Measurements from ENCODE around the gene MPHOSPH9.

The MPHOSPH9 gene

GRCh38 chr12:123150744-123151456, 82.0 kb downstream of the MPHOSPH9 start, which contains the start of gene PITPNM2:
Gene PITPNM2 (minus strand): TSS chr12:123151090. CDS start chr12:123034590, 116,500 bp downstream.
- in situ Hi-C loops (cut with HindIII; ENCODE audit: low sequenced_read_pairs): no loop called here

DNA sequence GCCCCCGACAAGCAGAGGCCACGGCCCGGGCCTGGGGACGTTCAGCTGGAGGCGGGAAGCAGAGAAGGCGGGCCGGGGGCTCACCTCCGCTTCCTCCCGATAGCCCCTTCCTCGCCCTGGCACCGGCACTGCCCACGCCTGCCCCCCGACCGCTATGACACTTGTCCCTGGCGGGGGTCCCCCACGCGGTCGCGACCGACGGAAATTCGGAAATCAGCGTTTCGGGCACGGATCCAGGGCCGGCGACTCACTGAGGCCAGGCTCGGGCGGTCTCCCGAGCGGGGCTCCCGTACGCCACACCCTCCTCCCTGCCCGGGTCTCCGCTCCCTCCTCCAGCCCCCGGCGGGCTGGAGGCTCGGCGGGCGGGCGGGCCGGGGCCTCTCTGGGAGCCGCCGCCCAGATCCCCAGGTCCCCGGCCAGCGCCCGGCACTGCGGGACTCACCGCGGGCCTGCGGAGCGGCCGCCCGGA, 82.6 kb downstream of the MPHOSPH9 start:
- in situ Hi-C loops (cut with HindIII; ENCODE audit: low sequenced_read_pairs): no loop called here

GRCh38 chr12:123149501-123150274, 83.3 kb downstream of the MPHOSPH9 start:
- in situ Hi-C loops (cut with HindIII; ENCODE audit: low sequenced_read_pairs): no loop called here

GRCh38 chr12:123149088-123149487, 83.9 kb downstream of the MPHOSPH9 start:
- in situ Hi-C loops (cut with HindIII; ENCODE audit: low sequenced_read_pairs): no loop called here

DNA sequence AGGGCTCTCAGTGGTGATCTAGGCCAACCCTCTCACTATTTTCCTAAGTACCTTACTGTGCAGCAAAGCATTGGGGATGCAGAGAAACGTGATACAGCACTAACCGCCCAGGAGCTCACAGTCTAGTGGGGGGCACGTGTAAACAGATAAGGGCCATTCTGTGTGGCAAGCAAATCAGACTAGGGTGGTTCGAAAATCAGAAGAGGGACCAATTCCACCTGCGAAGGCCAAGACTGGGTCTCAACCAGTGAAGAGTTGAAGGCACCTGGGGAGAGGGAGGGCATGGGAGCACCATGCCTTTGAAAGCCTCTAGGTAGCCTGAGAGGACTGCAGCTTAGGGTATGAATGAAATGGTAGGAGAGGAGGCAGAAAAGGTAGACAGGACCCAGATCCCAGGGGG, 84.3 kb downstream of the MPHOSPH9 start:
- in situ Hi-C loops (cut with HindIII; ENCODE audit: low sequenced_read_pairs): no loop called here

- in situ Hi-C loops (cut with HindIII; ENCODE audit: low sequenced_read_pairs): no loop called here
Observed at GRCh38 chr12:123148223-123148622, 84.7 kb downstream of the MPHOSPH9 start.

DNA sequence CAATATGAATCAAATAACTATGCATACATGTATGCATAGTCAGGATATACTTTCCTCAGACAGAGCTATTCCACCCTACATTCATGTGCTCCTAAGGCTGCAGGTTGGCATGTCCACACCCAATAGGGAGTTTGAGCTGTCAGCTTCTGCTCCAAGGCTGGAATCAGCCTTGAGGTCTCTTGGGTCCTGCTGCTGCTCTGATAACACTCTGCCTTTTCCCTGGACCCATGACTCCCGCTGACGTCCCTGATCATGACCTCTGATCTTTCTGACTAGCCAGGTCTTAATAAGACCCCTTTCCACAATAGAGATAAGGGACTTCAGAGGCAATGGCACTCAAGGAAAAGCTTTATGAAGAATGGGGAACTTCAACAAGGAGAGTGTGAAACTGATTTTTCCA, 87.7 kb downstream of the MPHOSPH9 start:
- in situ Hi-C loops (cut with HindIII; ENCODE audit: low sequenced_read_pairs): no loop called here

- in situ Hi-C loops (cut with HindIII; ENCODE audit: low sequenced_read_pairs): loop anchor here (5.0 kb wide), 1 partner anchor 107 kb away; no protein-coding TSS in a partner anchor
Observed at GRCh38 chr12:123143736-123144461, 89.0 kb downstream of the MPHOSPH9 start.

- in situ Hi-C loops (cut with HindIII; ENCODE audit: low sequenced_read_pairs): loop anchor here (5.0 kb wide), 1 partner anchor 106 kb away; no protein-coding TSS in a partner anchor
Observed at GRCh38 chr12:123142921-123143735, 89.8 kb downstream of the MPHOSPH9 start.

DNA sequence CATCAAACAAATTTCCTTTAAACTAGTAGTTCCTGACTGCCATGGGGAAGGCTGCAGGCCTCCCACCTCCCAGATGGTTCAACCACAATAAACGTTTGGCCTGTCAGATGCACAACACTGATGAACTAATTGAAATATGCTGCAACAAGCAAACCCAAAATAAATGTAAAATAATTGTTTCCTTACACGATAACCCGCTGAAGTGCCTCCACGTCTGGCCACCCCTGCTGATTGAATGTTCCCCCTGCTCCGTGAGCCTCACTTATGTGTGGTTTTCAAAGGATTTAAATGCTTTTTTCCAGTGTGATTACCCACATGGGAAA, 90.5 kb downstream of the MPHOSPH9 start:
- in situ Hi-C loops (cut with HindIII; ENCODE audit: low sequenced_read_pairs): loop anchor here (5.0 kb wide), 1 partner anchor 105 kb away; no protein-coding TSS in a partner anchor

GRCh38 chr12:123141615-123142517, 91.1 kb downstream of the MPHOSPH9 start:
- in situ Hi-C loops (cut with HindIII; ENCODE audit: low sequenced_read_pairs): loop anchor here (5.0 kb wide), 1 partner anchor 105 kb away; no protein-coding TSS in a partner anchor

DNA sequence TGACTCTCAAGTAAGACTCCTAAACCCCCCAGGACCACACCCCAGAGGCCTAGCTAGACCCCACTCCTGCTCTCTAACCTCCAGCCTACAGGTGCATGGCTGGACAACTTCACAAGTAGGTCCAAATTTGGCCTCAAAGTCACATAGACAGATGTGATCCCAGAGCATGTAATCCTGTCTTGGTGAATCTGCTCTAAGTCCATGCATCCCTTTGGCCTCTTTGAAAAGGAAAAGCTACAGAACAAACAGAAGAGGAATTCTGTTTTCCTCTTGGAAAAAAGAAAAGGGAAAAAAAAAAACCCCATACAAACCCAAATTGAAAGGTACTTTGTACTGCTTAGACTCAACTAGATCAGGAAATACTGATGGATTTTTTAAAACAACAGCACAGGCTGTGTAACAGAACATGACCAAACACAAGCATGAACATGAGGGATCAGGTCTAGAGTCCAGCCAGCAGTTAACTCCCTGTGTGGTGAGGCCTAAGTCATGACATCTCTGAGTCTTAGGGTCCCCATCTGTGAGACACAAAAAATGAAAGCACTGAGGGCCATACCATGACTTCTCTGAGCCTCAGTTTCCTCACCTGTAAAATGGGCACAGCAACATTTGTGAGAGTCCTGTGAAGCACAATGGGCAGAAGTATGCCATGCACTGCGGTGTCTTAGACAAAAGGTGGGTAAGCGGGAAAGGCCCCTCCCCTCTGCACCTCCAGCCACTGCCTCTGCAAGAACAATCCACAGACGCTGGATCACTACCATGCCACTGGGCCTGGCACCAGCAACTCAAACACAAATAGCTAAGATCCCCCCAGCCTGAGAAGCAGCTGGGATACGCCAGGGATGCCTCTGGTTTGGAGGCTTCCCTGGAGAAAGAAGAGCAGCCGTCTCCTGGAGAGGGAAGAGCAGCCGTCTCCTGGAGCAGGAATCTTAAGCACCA, 92.0 kb downstream of the MPHOSPH9 start:
- in situ Hi-C loops (cut with HindIII; ENCODE audit: low sequenced_read_pairs): loop anchor here (5.0 kb wide), 1 partner anchor 104 kb away; no protein-coding TSS in a partner anchor

DNA sequence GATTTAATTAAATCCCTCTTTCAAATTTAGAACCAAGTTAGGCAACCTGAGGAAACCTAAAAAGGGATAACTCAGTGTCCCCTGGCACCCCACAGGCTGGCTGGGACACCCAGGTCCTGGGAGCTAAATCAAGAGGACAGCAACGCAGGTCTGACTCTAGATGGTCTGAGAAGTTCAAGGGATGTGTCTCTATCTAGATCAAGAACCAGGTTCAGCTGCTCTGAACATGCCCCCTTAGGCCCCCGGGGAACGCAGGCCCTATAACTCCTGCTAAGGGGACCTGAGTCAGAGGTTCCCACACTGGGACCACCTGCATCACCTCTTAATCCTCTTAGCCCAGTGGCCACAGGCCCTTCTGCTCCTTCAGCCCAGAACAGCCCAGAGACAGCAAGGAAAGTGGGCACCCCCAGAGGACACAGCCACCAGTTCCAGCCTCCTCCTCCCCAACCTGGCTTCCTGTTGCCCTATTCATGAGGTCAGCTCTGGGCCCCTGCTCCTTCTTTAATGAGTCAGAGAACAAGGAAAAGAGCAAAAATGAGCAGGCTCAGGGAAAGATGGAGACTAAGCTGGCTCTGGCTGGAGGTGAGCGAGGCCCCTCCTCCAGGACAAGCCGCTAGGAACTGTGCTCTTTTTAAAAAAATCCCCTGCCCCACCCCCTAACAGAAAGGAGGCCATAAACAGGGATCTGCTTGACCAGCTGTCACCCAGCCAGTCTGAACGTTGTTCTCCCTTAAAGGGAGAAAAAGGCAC, 92.8 kb downstream of the MPHOSPH9 start:
- in situ Hi-C loops (cut with HindIII; ENCODE audit: low sequenced_read_pairs): loop anchor here (5.0 kb wide), 1 partner anchor 103 kb away; no protein-coding TSS in a partner anchor

DNA sequence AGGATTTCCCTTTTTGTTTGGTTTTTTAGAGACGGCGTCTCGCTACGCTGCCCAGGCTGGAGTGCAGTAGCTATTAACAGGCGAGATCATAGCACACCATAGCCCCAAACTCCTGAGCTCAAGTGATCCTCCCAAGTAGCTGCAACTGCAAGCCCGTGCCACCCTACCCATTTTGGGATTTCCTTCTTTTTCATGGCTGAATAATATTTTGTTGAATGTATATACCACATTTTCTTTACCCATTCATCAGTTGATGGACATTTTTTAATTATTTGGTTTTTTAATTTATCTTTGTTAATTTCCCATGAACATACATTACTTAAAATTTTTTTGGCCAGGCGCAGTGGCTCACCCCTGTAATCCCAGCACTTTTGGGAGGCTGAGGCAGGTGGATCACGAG, 97.3 kb downstream of the MPHOSPH9 start:
- in situ Hi-C loops (cut with HindIII; ENCODE audit: low sequenced_read_pairs): no loop called here

DNA sequence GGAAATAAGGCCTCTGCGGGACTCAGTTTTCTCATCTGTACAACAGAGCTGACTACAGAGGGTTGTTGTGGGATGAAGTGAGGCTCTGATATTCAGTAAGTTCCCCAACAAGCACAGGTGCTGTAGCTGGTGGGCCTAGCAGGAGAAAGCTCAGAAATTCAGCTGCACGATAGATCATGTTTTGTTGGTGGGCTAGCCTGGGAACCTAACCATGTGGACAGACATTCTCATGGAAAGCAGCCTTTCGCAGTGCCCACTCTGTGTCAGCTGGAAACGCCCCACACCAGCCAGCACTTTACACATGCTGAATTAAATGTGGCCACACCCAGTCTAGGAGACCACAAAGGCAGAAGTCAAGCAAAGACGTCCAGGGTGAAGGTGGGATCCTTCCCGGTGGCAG, 98.1 kb downstream of the MPHOSPH9 start:
- in situ Hi-C loops (cut with HindIII; ENCODE audit: low sequenced_read_pairs): loop anchor here (5.0 kb wide), 1 partner anchor 78 kb away; no protein-coding TSS in a partner anchor

- in situ Hi-C loops (cut with HindIII; ENCODE audit: low sequenced_read_pairs): loop anchor here (5.0 kb wide), 1 partner anchor 77 kb away; no protein-coding TSS in a partner anchor
Observed at GRCh38 chr12:123134271-123134671, 98.7 kb downstream of the MPHOSPH9 start.

- in situ Hi-C loops (cut with HindIII; ENCODE audit: low sequenced_read_pairs): loop anchor here (5.0 kb wide), 1 partner anchor 76 kb away; no protein-coding TSS in a partner anchor
Observed at GRCh38 chr12:123133701-123134100, 99.2 kb downstream of the MPHOSPH9 start.
